Adrenal gland (tissue), 12 donors: Measurements from ENCODE around the gene CAPN13. TPM values are rescaled to one million over a fixed set of nuclear protein-coding genes. Genes with fewer than 3 reads are reported as not detected.
A peak's percentile ranks its signal among the peaks of the same experiment; 100 is the strongest.

Experiments
- DNase-seq, 7 donors: peaks; one replicate each; pipeline ENCODE4 v3.0.0-alpha.2; 2019 to 2020
- H3K27ac ChIP-seq, 5 donors: fragments of 200-600 bp; sonication (generic) in 4 of 5; 1 replicate in 3 of 5; 2 replicates in 2 of 5; pipeline versions ENCODE4 v1.5.1 to v1.8.0; 2016 to 2020; ENCODE audit warnings: mild to moderate bottlenecking in 1 of 5
- H3K27me3 ChIP-seq: fragments of 200-600 bp; 2 replicates; pipeline ENCODE4 v1.8.0; 2021
- H3K36me3 ChIP-seq, 2 donors: fragments of 200-600 bp; replicated peaks in 1 of 2; 1 replicate in 1 of 2; 2 replicates in 1 of 2; pipeline versions ENCODE4 v1.5.1 to v1.8.0; 2018 to 2022
- H3K4me1 ChIP-seq, 2 donors: fragments of 200-600 bp; replicated peaks in 1 of 2; 1 replicate in 1 of 2; 2 replicates in 1 of 2; pipeline versions ENCODE4 v1.5.1 to v1.8.0; 2018 to 2021
- H3K4me3 ChIP-seq, 4 donors: fragments of 200-600 bp; sonication (generic) in 3 of 4; one replicate each; pipeline ENCODE4 v1.5.1; 2016 to 2018
- H3K9me3 ChIP-seq, 3 donors: fragments of 200-600 bp; sonication (generic) in 1 of 3; replicated peaks in 1 of 3; 1 replicate in 2 of 3; 2 replicates in 1 of 3; pipeline versions ENCODE4 v1.5.1 to v1.8.0; 2016 to 2021
- POLR2A ChIP-seq, 2 donors: fragments of 450-650 bp; IDR thresholded peaks; one replicate each; pipeline ENCODE4 v1.6.1; 2017; ENCODE audit warnings: antibody characterized with exemption in 2 of 2, mild to moderate bottlenecking in 2 of 2, moderate library complexity in 1 of 2
- WGBS, 4 donors: extraction: QIAGEN DNeasy Blood & Tissue Kit in 2 of 4; methylation state at CpG; one replicate each; pipeline versions ENCODE4 v1.1.5 to v1.1.7; 2013 to 2017; 5-methylcytosine and 5-hydroxymethylcytosine counted together
- intact Hi-C, 2 donors: fragments of 100-400 bp; cut with DNase I; formaldehyde crosslinking; loops; one replicate each; pipeline versions ENCODE4 v1.14.1 to v1.15.0; 2022 to 2023
- polyA plus RNA-seq, 3 donors: library from polyadenylated mRNA; stranded (reverse); fragments of 200-250 nt in 2 of 3; fragments of 350-450 nt in 1 of 3; fragmentation: Illumina TruSeq in 1 of 3; extraction: RNeasy Lipid Tissue Mini Kit (QIAGEN cat#74804) in 1 of 3; gene quantifications; one replicate each; pipeline ENCODE4 v1.2.3, GENCODE V29; 2013 to 2014
- total RNA-seq, 9 donors: library from RNA; depleted of rRNA in 4 of 9; stranded (reverse); fragments of >200 nt in 4 of 9; fragments of 120-200 nt in 1 of 9; fragmentation: NEBNext Ultra II Directional in 1 of 9; extraction: Animal tissue kit (Norgen Biotek cat#: 25700) in 1 of 9; gene quantifications; one replicate each; pipeline versions ENCODE4 v1.1.0 to v1.2.4, GENCODE V29; 2013 to 2023
- TF ChIP-seq, protein P1 (sequence below), 6 experiments: fragments of 450-650 bp in 4 of 6; fragments of 200-600 bp in 2 of 6; sonication (generic) in 1 of 6; IDR thresholded peaks; 1 replicate in 5 of 6; 2 replicates in 1 of 6; pipeline versions ENCODE4 v1.5.1 to v1.8.0; 2016 to 2021; ENCODE audit warnings: antibody characterized with exemption in 6 of 6, mild to moderate bottlenecking in 2 of 6, moderate library complexity in 1 of 6
- donor health status: healthy with polysubstance abuse.
- donor health status: Bipolar disorder and iron deficiency.
- donor health status: DM: yes; HTN: yes; CAD: no.
- donor health status: DM: no; HTN: no; CAD: no.
- donor health status: DM: no; HTN: no; CAD: no.
- donor health status: DM: yes; HTN: yes; CAD: no.

The CAPN13 gene
- total and polyA plus RNA-seq, 12 donors = 0.10 to 0.37 (median 0.23) TPM; not detected in 8

- Histone ChIP-seq H3K36me3 (no peaks in the 10 kb centered on the region), H3K4me3 (no peak overlapping the region), H3K27ac (no peak overlapping the region), H3K9me3 (no peaks in the 10 kb centered on the region), H3K4me1 (no peaks in the 10 kb centered on the region), H3K27me3 (no peaks in the 10 kb centered on the region)
- TF ChIP-seq, protein P1, sequence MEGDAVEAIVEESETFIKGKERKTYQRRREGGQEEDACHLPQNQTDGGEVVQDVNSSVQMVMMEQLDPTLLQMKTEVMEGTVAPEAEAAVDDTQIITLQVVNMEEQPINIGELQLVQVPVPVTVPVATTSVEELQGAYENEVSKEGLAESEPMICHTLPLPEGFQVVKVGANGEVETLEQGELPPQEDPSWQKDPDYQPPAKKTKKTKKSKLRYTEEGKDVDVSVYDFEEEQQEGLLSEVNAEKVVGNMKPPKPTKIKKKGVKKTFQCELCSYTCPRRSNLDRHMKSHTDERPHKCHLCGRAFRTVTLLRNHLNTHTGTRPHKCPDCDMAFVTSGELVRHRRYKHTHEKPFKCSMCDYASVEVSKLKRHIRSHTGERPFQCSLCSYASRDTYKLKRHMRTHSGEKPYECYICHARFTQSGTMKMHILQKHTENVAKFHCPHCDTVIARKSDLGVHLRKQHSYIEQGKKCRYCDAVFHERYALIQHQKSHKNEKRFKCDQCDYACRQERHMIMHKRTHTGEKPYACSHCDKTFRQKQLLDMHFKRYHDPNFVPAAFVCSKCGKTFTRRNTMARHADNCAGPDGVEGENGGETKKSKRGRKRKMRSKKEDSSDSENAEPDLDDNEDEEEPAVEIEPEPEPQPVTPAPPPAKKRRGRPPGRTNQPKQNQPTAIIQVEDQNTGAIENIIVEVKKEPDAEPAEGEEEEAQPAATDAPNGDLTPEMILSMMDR (IDR thresholded peaks at IDR 0.05) = no peak
- no peak for TF ChIP-seq POLR2A (IDR thresholded peaks at IDR 0.05)
- no peak for DNase-seq
- 25 to 33% (median 30%) methylated on average over 6 of the region's 6 CpGs for WGBS, 4 donors
- intact Hi-C loops = no loop called here
These were observed 8.7 kb downstream of the CAPN13 start for GRCh38 chr2:30798536-30798991.

DNA sequence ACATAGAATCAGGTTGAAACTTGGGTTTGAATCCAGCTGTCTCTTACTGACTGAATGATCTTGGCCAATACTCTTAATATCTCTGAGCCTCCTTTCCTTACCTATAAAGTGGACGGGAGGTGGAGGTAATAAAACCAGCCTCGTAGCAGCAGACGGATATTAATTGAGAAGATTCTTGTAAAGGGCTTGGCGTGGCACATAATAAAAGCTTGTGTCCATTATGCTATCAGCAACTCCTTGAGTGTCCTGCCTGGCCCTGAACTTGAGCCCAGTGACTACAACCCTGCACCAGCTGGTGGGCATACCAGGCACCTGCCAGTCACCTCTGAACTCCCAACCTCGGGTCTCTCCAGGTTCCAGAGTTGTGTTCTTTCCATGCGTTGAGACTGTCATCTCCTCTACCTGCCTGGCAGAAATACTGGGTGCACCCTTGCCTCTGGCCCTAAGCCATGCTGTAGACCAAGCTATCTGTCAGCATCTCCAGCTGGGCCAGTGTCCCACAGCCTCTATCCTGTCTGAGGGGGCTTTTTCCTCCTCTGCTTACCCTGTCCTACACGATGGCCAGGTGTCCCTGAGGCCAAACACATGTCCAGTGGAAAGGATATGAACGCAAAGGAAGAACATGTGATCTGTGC is 9.7 kb downstream of the CAPN13 start:
- H3K4me3 ChIP-seq = no peak overlapping the region
- no peaks in the 10 kb centered on the region for H3K36me3 ChIP-seq
- WGBS, 4 donors = 78 to 82% (median 80%) methylated on average over 7 to 8 of the region's 8 CpGs
- intact Hi-C loops = no loop called here
- no peak for TF ChIP-seq POLR2A (IDR thresholded peaks at IDR 0.05)
- TF ChIP-seq, protein P1 (IDR thresholded peaks at IDR 0.05) = no peak
- no peaks in the 10 kb centered on the region for H3K4me1 ChIP-seq
- no peaks in the 10 kb centered on the region for H3K27me3 ChIP-seq
- H3K27ac ChIP-seq = no peak overlapping the region
- DNase-seq = no peak
- H3K9me3 ChIP-seq = no peaks in the 10 kb centered on the region

DNA sequence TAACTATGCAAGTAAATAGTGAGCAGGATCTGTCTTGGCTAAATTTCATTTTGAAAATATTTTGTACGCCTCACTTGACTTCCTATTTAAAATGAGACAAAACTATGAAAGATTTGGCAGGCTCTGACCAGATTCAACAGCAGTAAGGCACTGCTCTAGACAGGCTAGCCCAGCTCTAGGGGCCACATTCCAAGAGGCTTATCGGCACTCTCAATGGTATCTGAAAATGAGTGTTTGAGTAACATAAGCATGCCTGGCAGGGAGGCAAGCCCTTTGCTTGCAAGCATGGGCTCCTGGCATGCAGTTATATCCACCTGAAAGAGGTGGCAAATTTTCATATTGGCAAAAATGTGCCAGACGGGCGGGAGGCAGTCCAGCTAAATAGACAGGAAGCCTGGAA is 10.5 kb downstream of the CAPN13 start:
- H3K36me3 ChIP-seq = no peaks in the 10 kb centered on the region
- no peaks in the 10 kb centered on the region for H3K27me3 ChIP-seq
- no peak overlapping the region for H3K27ac ChIP-seq
- TF ChIP-seq, protein P1 (IDR thresholded peaks at IDR 0.05) = no peak
- TF ChIP-seq POLR2A (IDR thresholded peaks at IDR 0.05) = no peak
- no peaks in the 10 kb centered on the region for H3K9me3 ChIP-seq
- no peak for DNase-seq
- H3K4me3 ChIP-seq = no peak overlapping the region
- WGBS, 4 donors = 71 to 84% (median 73%) methylated on average over 4 of the region's 4 CpGs
- no peaks in the 10 kb centered on the region for H3K4me1 ChIP-seq
- intact Hi-C loops = no loop called here

DNA sequence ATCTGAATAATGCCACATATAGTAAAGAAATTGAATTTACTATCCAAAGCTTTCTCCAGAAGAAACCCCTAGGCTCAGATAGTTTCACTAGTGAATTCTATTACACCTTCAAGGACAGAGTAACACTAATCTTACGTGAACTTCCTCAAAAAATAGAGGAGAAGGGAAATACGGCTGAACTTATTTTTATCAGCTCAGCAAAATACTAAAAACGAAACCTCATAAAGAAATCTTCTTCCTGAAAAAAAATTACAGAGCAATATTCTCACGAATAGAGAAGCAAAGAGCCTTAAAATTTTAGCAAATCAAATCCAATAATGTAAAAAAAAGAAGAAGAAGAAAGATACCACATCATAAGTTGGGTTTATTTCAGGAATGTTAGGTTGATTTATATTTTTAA is 14.7 kb downstream of the CAPN13 start:
- Histone ChIP-seq H3K4me3 (no peak overlapping the region), H3K4me1 (no peaks in the 10 kb centered on the region), H3K27me3 (no peaks in the 10 kb centered on the region), H3K27ac (peak overlapping the region in 1 of 5 donors; percentile 0), H3K9me3 (no peaks in the 10 kb centered on the region), H3K36me3 (no peaks in the 10 kb centered on the region)
- intact Hi-C loops = no loop called here
- no peak for DNase-seq
- TF ChIP-seq POLR2A (IDR thresholded peaks at IDR 0.05) = no peak
- TF ChIP-seq, protein P1 (IDR thresholded peaks at IDR 0.05) = no peak
- 42 to 49% (median 46%) methylated on average over 4 of the region's 4 CpGs for WGBS, 4 donors
